CD14-positive monocyte (primary cell): ENCODE measurements around the gene ZNF883. TPM values are rescaled to one million over a fixed set of nuclear protein-coding genes. Genes with fewer than 3 reads are reported as not detected.

Source experiments
- DNase-seq, 3 donors: peaks; one replicate each; pipeline ENCODE4 v3.0.0-alpha.2; 2011 to 2022
- H2AFZ ChIP-seq: 2 replicates; pipeline ENCODE4 v1.6.0; 2012; ENCODE audit warnings: mild to moderate bottlenecking, low read depth, low read length, inconsistent platforms; ENCODE audit not compliant: insufficient read depth, poor library complexity, severe bottlenecking
- H3K27ac ChIP-seq, 2 donors: 1 replicate in 1 of 2; 2 replicates in 1 of 2; pipeline ENCODE4 v1.5.1; 2012 to 2013; ENCODE audit warnings: low read length in 2 of 2, control low read depth in 1 of 2, inconsistent platforms in 1 of 2, low read depth in 1 of 2, mild to moderate bottlenecking in 1 of 2
- H3K27me3 ChIP-seq, 2 donors: one replicate each; pipeline versions ENCODE4 v1.6.0 to v1.6.1; 2011 to 2013; ENCODE audit warnings: low read length in 2 of 2; ENCODE audit not compliant: control insufficient read depth in 2 of 2, insufficient read depth in 2 of 2
- H3K36me3 ChIP-seq, 2 donors: replicated peaks in 1 of 2; 1 replicate in 1 of 2; 2 replicates in 1 of 2; pipeline versions ENCODE4 v1.5.1 to v1.6.1; 2012 to 2013; ENCODE audit warnings: low read length in 2 of 2, control low read depth in 1 of 2, inconsistent platforms in 1 of 2, mild to moderate bottlenecking in 1 of 2; ENCODE audit not compliant: insufficient read depth in 2 of 2, control insufficient read depth in 1 of 2
- H3K4me1 ChIP-seq, 2 donors: 1 replicate in 1 of 2; 2 replicates in 1 of 2; pipeline versions ENCODE4 v1.5.1 to v1.6.1; 2012 to 2013; ENCODE audit warnings: low read length in 2 of 2, control low read depth in 1 of 2, inconsistent platforms in 1 of 2, mild to moderate bottlenecking in 1 of 2, moderate library complexity in 1 of 2; ENCODE audit not compliant: insufficient read depth in 2 of 2, control insufficient read depth in 1 of 2
- H3K4me2 ChIP-seq: replicated peaks from 2 replicates; pipeline ENCODE3; 2012; ENCODE audit warnings: low read length, moderate library complexity, mild to moderate bottlenecking; ENCODE audit not compliant: poor library complexity, severe bottlenecking; ENCODE audit errors: extremely low read depth
- H3K4me3 ChIP-seq, 3 experiments: fragments of 200-600 bp in 1 of 3; sonication (generic) in 1 of 3; replicated peaks in 1 of 3; 1 replicate in 2 of 3; 2 replicates in 1 of 3; pipeline ENCODE4 v1.5.1; 2011 to 2013; ENCODE audit warnings: low read length in 3 of 3, mild to moderate bottlenecking in 3 of 3, control low read depth in 2 of 3, low read depth in 2 of 3, inconsistent platforms in 1 of 3, moderate library complexity in 1 of 3
- H3K79me2 ChIP-seq: 2 replicates; pipeline ENCODE4 v1.6.0; 2012; ENCODE audit warnings: mild to moderate bottlenecking, control low read depth, inconsistent platforms, low read length, moderate library complexity; ENCODE audit not compliant: insufficient read depth
- H3K9ac ChIP-seq: 2 replicates; pipeline ENCODE4 v1.6.0; 2017; ENCODE audit warnings: low read length, mild to moderate bottlenecking; ENCODE audit not compliant: insufficient read depth, poor library complexity, severe bottlenecking
- H3K9me3 ChIP-seq, 2 donors: replicated peaks in 1 of 2; 1 replicate in 1 of 2; 2 replicates in 1 of 2; pipeline versions ENCODE4 v1.5.1 to v1.6.1; 2012 to 2013; ENCODE audit warnings: low read length in 2 of 2, control low read depth in 1 of 2; ENCODE audit not compliant: control insufficient read depth in 1 of 2, insufficient read depth in 1 of 2
- H4K20me1 ChIP-seq: 2 replicates; pipeline ENCODE4 v1.6.0; 2012; ENCODE audit warnings: mild to moderate bottlenecking, low read length, control low read depth, moderate library complexity; ENCODE audit not compliant: insufficient read depth
- H3K27ac Mint-ChIP-seq, 7 donors: one replicate each; pipeline ENCODE4 v1.8.0; 2020; ENCODE audit warnings: mild to moderate bottlenecking in 7 of 7, mixed read lengths in 7 of 7, moderate library complexity in 6 of 7, inconsistent platforms in 2 of 7
- H3K27me3 Mint-ChIP-seq, 3 donors: one replicate each; pipeline ENCODE4 v1.8.0; 2021 to 2022; ENCODE audit warnings: low read depth in 3 of 3, mild to moderate bottlenecking in 3 of 3, mixed read lengths in 3 of 3, moderate library complexity in 3 of 3, inconsistent platforms in 1 of 3
- H3K36me3 Mint-ChIP-seq, 2 donors: one replicate each; pipeline ENCODE4 v1.8.0; 2020; ENCODE audit warnings: mixed read lengths in 2 of 2, inconsistent platforms in 1 of 2, mild to moderate bottlenecking in 1 of 2
- H3K4me1 Mint-ChIP-seq: one replicate; pipeline ENCODE4 v1.8.0; 2020; ENCODE audit warnings: mild to moderate bottlenecking, mixed read lengths
- H3K4me3 Mint-ChIP-seq, 2 donors: one replicate each; pipeline ENCODE4 v1.8.0; 2020; ENCODE audit warnings: mild to moderate bottlenecking in 2 of 2, mixed read lengths in 2 of 2, moderate library complexity in 1 of 2
- H3K9me3 Mint-ChIP-seq, 7 donors: one replicate each; pipeline ENCODE4 v1.8.0; 2020 to 2022; ENCODE audit warnings: mixed read lengths in 7 of 7, mild to moderate bottlenecking in 6 of 7, moderate library complexity in 6 of 7, inconsistent platforms in 2 of 7
- WGBS: methylation state at CpG from one replicate; pipeline ENCODE4 v1.1.5; 2013; ENCODE audit warnings: missing lambda C conversion rate; ENCODE audit not compliant: insufficient coverage; 5-methylcytosine and 5-hydroxymethylcytosine counted together
- intact Hi-C, 2 donors: fragments of 100-400 bp; cut with micrococcal nuclease; formaldehyde crosslinking; loops; one replicate each; pipeline versions ENCODE4 v1.15.0 to v1.15.1; 2023
- polyA plus RNA-seq, 3 donors: library from polyadenylated mRNA; depleted of rRNA in 1 of 3; unstranded in 2 of 3; stranded (reverse) in 1 of 3; fragments of 300-500 nt in 2 of 3; fragments of >200 nt in 1 of 3; fragmentation: Illumina TruSeq in 2 of 3; gene quantifications; 1 replicate in 2 of 3; 2 replicates in 1 of 3; pipeline ENCODE4 v1.2.3, GENCODE V29; 2012 to 2021
- TF ChIP-seq, protein P1 (sequence below): fragments of 200-600 bp; IDR thresholded peaks from one replicate; pipeline ENCODE4 v1.8.0; 2022; ENCODE audit warnings: antibody characterized with exemption, mild to moderate bottlenecking

ZNF883 gene
- polyA plus RNA-seq, 3 donors: 0.14 to 0.29 TPM; not detected in 1

DNA sequence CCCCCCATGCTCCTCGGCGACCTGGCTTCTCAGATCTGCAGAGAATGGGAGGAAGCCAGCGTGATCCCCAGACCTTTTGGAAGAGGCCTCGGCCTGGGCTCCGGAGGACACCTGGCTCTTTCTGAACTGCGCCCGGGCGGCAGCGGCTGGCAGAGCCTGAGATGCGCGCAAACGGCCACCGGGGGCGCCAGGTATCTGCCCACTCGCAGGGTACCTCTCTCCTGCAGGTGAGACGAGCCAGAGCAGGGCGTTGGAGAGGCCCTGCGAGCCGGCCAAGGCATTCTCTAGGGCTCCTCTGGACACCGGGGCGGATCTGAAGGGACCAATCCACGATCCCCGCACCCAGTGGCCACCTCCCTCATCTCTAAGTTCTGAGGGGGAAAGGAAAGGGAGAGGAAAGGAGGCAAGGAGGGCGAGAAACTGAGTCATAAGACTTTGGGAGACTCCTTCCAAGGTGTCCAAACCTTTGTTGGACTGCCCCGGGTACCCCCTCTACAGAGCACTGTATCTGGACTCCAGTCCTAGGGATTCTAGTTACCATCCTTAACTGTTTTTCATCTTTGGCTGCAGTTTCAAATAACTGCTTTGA lies 66.3 kb downstream of the ZNF883 start:
- H3K27me3 ChIP-seq: peaks cover 0 to 8% of the 10 kb centered on the region in 2 donors
- DNase-seq: no peak
- Mint-ChIP-seq H3K27ac (no peak overlapping the region), H3K4me1 (no peaks in the 10 kb centered on the region), H3K36me3 (no peaks in the 10 kb centered on the region), H3K9me3 (peaks cover 25 to 64% (median 51%) of the 10 kb centered on the region in 7 donors), H3K4me3 (peak overlapping the region in 1 of 2 donors; percentile 26), H3K27me3 (peaks cover 4 to 24% (median 12%) of the 10 kb centered on the region in 3 donors)
- H3K4me1 ChIP-seq: no peaks in the 10 kb centered on the region
- intact Hi-C loops: no loop called here
- WGBS: 34% methylated on average over 16 of the region's 25 CpGs
- no peaks in the 10 kb centered on the region for H3K36me3 ChIP-seq
- no peak overlapping the region for H3K4me3 ChIP-seq
- H3K9me3 ChIP-seq: peaks cover 37 to 46% of the 10 kb centered on the region in 2 donors
- H3K79me2 ChIP-seq: no peaks in the 10 kb centered on the region
- H4K20me1 ChIP-seq: no peaks in the 10 kb centered on the region
- H3K27ac ChIP-seq: no peak overlapping the region
- H3K4me2 ChIP-seq: no peak overlapping the region
- H2AFZ ChIP-seq: no peak overlapping the region
- no peak overlapping the region for H3K9ac ChIP-seq
- TF ChIP-seq, protein P1, sequence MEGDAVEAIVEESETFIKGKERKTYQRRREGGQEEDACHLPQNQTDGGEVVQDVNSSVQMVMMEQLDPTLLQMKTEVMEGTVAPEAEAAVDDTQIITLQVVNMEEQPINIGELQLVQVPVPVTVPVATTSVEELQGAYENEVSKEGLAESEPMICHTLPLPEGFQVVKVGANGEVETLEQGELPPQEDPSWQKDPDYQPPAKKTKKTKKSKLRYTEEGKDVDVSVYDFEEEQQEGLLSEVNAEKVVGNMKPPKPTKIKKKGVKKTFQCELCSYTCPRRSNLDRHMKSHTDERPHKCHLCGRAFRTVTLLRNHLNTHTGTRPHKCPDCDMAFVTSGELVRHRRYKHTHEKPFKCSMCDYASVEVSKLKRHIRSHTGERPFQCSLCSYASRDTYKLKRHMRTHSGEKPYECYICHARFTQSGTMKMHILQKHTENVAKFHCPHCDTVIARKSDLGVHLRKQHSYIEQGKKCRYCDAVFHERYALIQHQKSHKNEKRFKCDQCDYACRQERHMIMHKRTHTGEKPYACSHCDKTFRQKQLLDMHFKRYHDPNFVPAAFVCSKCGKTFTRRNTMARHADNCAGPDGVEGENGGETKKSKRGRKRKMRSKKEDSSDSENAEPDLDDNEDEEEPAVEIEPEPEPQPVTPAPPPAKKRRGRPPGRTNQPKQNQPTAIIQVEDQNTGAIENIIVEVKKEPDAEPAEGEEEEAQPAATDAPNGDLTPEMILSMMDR: no peak

DNA sequence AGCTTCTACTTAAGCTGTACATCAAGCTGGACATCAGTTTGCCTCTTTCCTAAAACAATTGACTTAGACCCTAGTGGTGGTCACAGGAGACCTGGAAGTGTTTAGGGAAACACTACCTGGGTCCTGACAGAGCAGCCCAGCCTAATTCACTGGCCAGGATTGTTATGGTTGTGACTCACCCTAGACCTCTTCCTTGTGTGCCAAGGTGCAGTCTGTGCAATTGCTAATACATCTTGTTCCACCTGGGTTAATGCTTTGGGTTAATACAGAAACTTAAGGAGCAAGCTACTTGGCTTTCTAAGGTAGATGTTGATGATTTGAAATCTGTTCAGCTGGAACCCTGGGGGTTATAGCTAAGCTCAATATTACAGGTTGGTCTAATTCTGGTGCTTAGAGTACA lies 72.6 kb downstream of the ZNF883 start:
- no peaks in the 10 kb centered on the region for H4K20me1 ChIP-seq
- no peaks in the 10 kb centered on the region for H3K4me1 ChIP-seq
- DNase-seq: no peak
- H3K9ac ChIP-seq: no peak overlapping the region
- H3K27me3 ChIP-seq: peaks cover 2 to 7% of the 10 kb centered on the region in 2 donors
- H3K4me3 ChIP-seq: no peak overlapping the region
- no peaks in the 10 kb centered on the region for H3K79me2 ChIP-seq
- peaks cover 9 to 26% (median 10%) of the 10 kb centered on the region in 3 donors for H3K27me3 Mint-ChIP-seq
- H2AFZ ChIP-seq: no peak overlapping the region
- H3K4me1 Mint-ChIP-seq: no peaks in the 10 kb centered on the region
- H3K36me3 Mint-ChIP-seq: no peaks in the 10 kb centered on the region
- H3K27ac Mint-ChIP-seq: no peak overlapping the region
- H3K9me3 ChIP-seq: peaks cover 6 to 7% of the 10 kb centered on the region in 2 donors
- no peak overlapping the region for H3K4me3 Mint-ChIP-seq
- peaks cover 5 to 49% (median 23%) of the 10 kb centered on the region in 7 donors for H3K9me3 Mint-ChIP-seq
- H3K4me2 ChIP-seq: no peak overlapping the region
- no peaks in the 10 kb centered on the region for H3K36me3 ChIP-seq
- intact Hi-C loops: no loop called here
- TF ChIP-seq, protein P1: no peak
- H3K27ac ChIP-seq: no peak overlapping the region
